GM08714 (cell line): ENCODE measurements around the gene TPTE2.
"Not testable (repeated sequence)": the region's sequence is repeated elsewhere in the genome, so short reads cannot be mapped to it uniquely, and the experiment has no call there.

Experiments
- H3K4me3 ChIP-seq: fragments of 200-500 bp; sonication (Bioruptor generic); 2 replicates; pipeline ENCODE4 v1.5.1; 2014; ENCODE audit warnings: mild to moderate bottlenecking, low read length, inconsistent platforms
- ZNF274 ChIP-seq: IDR thresholded peaks from 2 replicates; pipeline ENCODE4 v1.6.1; 2012; ENCODE audit warnings: mild to moderate bottlenecking, low read depth, low read length

TPTE2 gene

GRCh38 chr13:19382746-19383511 is 178.4 kb downstream of the TPTE2 start:
- H3K4me3 ChIP-seq, result not testable (repeated sequence)

DNA sequence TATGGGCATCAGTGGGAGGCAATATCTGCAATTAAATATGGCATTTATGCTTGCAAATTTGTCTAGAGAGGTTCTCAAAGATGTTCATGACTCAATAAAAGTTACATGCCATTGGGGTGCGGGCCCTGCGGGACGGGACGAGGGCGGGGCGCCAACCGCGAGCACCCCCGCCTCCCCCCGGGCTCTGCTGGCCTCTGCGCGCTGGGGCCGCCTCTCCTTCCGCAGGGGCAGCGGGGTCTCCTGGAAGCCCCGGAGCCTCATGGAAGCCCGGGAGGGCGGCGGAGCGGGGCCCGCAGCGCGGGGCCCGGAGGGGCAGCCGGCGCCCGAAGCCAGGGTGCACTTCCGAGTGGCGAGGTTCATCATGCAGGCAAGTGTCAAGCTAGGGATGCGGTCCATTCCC is 179.2 kb downstream of the TPTE2 start:
- no peak overlapping the region for H3K4me3 ChIP-seq
- no peak for TF ChIP-seq ZNF274
